Tibial nerve (tissue), 4 donors: ENCODE measurements around the gene GADD45A.

Experiments used
- CTCF ChIP-seq, 5 experiments: fragments of 200-600 bp in 3 of 5; fragments of 450-650 bp in 2 of 5; sonication (generic) in 3 of 5; IDR thresholded peaks; one replicate each; pipeline ENCODE4 v1.5.1; 2016 to 2019; ENCODE audit warnings: antibody characterized with exemption in 5 of 5, mild to moderate bottlenecking in 3 of 5, moderate library complexity in 2 of 5
- EP300 ChIP-seq, 2 donors: sonication (generic); formaldehyde crosslinking; IDR thresholded peaks; one replicate each; pipeline ENCODE4 v1.6.1; 2017; ENCODE audit warnings: antibody characterized with exemption in 2 of 2, mild to moderate bottlenecking in 1 of 2
- POLR2A ChIP-seq, 2 donors: fragments of 450-650 bp; IDR thresholded peaks; one replicate each; pipeline ENCODE4 v1.6.1; 2017; ENCODE audit warnings: antibody characterized with exemption in 2 of 2, mild to moderate bottlenecking in 2 of 2, moderate library complexity in 2 of 2

- TF ChIP-seq CTCF (IDR thresholded peaks at IDR 0.05) = no peak
- no peak for TF ChIP-seq POLR2A (IDR thresholded peaks at IDR 0.05)
- peak in 1 of 2 donors; percentile 80 for TF ChIP-seq EP300 (IDR thresholded peaks at IDR 0.05)
These were observed 39.4 kb upstream of the GADD45A start for GRCh38 chr1:67645495-67646144.
